ENCODE data around the gene ATP2B1.

Gene ATP2B1

GRCh38 chr12:89692439-89692838 lies 16.2 kb downstream of the ATP2B1 start:
- no peak for DNase-seq (ENCODE audit: low read depth, low spot score)

- DNase-seq (ENCODE audit: low read depth, low spot score) = no peak
Measured at GRCh38 chr12:89691659-89692058, 17.0 kb downstream of the ATP2B1 start.

- no peak for DNase-seq (ENCODE audit: low read depth, low spot score)
Measured at GRCh38 chr12:89690925-89691324, 17.7 kb downstream of the ATP2B1 start.

- no peak for DNase-seq (ENCODE audit: low read depth, low spot score)
Measured at GRCh38 chr12:89689306-89689705, 19.3 kb downstream of the ATP2B1 start.

- no peak for DNase-seq (ENCODE audit: low read depth, low spot score)
Measured at GRCh38 chr12:89686311-89686710, 22.3 kb downstream of the ATP2B1 start.

GRCh38 chr12:89685363-89685972 lies 23.2 kb downstream of the ATP2B1 start:
- no peak for DNase-seq (ENCODE audit: low read depth, low spot score)

- DNase-seq (ENCODE audit: low read depth, low spot score) = no peak
Measured at GRCh38 chr12:89684136-89684535, 24.5 kb downstream of the ATP2B1 start.

- no peak for DNase-seq (ENCODE audit: low read depth, low spot score)
Measured at GRCh38 chr12:89682284-89682683, 26.4 kb downstream of the ATP2B1 start.

GRCh38 chr12:89680409-89680808 lies 28.2 kb downstream of the ATP2B1 start:
- no peak for DNase-seq (ENCODE audit: low read depth, low spot score)

- no peak for DNase-seq (ENCODE audit: low read depth, low spot score)
Measured at GRCh38 chr12:89679631-89680030, 29.0 kb downstream of the ATP2B1 start.

- DNase-seq (ENCODE audit: low read depth, low spot score) = no peak
Measured at GRCh38 chr12:89678225-89678624, 30.4 kb downstream of the ATP2B1 start.

- DNase-seq (ENCODE audit: low read depth, low spot score) = no peak
Measured at GRCh38 chr12:89676930-89677329, 31.7 kb downstream of the ATP2B1 start.

- DNase-seq (ENCODE audit: low read depth, low spot score) = no peak
Measured at GRCh38 chr12:89674326-89674942, 34.2 kb downstream of the ATP2B1 start.

- no peak for DNase-seq (ENCODE audit: low read depth, low spot score)
Measured at GRCh38 chr12:89673603-89674002, 35.0 kb downstream of the ATP2B1 start.

GRCh38 chr12:89672589-89672979 lies 36.1 kb downstream of the ATP2B1 start:
- no peak for DNase-seq (ENCODE audit: low read depth, low spot score)

GRCh38 chr12:89671469-89671868 lies 37.2 kb downstream of the ATP2B1 start:
- no peak for DNase-seq (ENCODE audit: low read depth, low spot score)

GRCh38 chr12:89669197-89669596 lies 39.4 kb downstream of the ATP2B1 start:
- no peak for DNase-seq (ENCODE audit: low read depth, low spot score)

GRCh38 chr12:89665556-89665955 lies 43.1 kb downstream of the ATP2B1 start:
- no peak for DNase-seq (ENCODE audit: low read depth, low spot score)

- DNase-seq (ENCODE audit: low read depth, low spot score) = no peak
Measured at GRCh38 chr12:89664441-89664840, 44.2 kb downstream of the ATP2B1 start.

- DNase-seq (ENCODE audit: low read depth, low spot score) = no peak
Measured at GRCh38 chr12:89663577-89664357, 44.9 kb downstream of the ATP2B1 start.

- no peak for DNase-seq (ENCODE audit: low read depth, low spot score)
Measured at GRCh38 chr12:89662623-89663022, 46.0 kb downstream of the ATP2B1 start.

- DNase-seq (ENCODE audit: low read depth, low spot score) = no peak
Measured at GRCh38 chr12:89661706-89662330, 46.8 kb downstream of the ATP2B1 start.
